COLO668 (cell line): ENCODE data around the gene KRTAP10-10.
A peak's percentile ranks its signal among the peaks of the same experiment; 100 is the strongest.
"Not testable (repeated sequence)": the region's sequence is repeated elsewhere in the genome, so short reads cannot be mapped to it uniquely, and the experiment has no call there.

ENCODE experiments used
- DNase-seq: peaks from one replicate; lab custom pipeline; 2025; ENCODE audit not compliant: unreplicated experiment; lab: John Stamatoyannopoulos, UW

Gene KRTAP10-10, protein sequence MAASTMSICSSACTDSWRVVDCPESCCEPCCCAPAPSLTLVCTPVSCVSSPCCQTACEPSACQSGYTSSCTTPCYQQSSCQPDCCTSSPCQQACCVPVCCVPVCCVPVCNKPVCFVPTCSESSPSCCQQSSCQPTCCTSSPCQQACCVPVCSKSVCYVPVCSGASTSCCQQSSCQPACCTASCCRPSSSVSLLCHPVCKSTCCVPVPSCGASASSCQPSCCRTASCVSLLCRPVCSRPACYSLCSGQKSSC

DNA sequence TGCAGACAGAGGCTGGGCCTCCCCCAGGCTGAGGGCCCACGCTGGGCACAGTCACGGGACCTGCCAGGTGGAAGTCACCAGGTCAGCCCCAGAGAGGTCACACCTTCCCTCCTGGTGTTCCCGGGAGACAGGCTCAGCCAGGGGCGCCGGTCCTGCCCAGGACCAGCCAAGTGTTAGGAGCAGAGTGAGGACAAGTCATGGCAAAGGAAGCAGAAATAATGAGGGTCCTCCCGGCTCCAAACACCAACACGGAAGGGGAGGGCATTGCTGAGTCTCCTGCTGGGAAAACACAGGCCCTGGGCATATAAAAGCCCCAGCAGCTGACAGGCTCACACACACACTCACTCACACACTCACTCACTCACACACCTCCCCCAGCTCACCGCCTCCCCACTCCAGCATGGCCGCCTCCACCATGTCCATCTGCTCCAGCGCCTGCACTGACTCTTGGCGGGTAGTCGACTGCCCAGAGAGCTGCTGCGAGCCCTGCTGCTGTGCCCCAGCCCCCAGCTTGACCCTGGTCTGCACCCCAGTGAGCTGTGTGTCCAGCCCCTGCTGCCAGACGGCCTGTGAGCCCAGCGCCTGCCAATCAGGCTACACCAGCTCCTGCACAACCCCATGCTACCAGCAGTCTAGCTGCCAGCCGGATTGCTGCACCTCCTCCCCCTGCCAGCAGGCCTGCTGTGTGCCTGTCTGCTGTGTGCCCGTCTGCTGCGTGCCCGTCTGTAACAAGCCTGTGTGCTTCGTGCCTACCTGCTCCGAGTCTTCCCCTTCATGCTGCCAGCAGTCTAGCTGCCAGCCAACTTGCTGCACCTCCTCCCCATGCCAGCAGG, at the start of gene KRTAP10-10:
KRTAP10-10 (plus strand) TSS at position 339 of the 833 bp plus-strand sequence; CDS start at position 401, 62 bp downstream.
- no peak for DNase-seq

DNA sequence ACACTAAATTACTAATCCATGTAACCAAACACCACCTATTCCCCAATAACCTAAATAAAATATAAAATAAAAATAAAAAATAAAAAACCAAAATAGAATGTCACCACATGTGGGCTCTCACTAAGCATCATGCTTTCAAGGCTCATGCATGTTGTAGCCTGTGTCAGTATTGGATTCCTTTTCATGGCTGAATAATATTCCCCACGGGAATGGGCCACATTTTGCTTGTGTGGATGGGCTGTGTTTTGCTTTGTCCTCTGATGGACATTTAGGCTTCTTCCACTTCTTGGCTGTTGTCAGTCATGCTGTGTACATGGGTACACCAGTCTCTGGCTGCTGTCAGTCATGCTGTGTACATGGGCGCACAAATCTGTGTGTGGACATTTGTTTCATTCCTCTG, 48.1 kb upstream of the KRTAP10-10 start:
- DNase-seq: no peak

DNA sequence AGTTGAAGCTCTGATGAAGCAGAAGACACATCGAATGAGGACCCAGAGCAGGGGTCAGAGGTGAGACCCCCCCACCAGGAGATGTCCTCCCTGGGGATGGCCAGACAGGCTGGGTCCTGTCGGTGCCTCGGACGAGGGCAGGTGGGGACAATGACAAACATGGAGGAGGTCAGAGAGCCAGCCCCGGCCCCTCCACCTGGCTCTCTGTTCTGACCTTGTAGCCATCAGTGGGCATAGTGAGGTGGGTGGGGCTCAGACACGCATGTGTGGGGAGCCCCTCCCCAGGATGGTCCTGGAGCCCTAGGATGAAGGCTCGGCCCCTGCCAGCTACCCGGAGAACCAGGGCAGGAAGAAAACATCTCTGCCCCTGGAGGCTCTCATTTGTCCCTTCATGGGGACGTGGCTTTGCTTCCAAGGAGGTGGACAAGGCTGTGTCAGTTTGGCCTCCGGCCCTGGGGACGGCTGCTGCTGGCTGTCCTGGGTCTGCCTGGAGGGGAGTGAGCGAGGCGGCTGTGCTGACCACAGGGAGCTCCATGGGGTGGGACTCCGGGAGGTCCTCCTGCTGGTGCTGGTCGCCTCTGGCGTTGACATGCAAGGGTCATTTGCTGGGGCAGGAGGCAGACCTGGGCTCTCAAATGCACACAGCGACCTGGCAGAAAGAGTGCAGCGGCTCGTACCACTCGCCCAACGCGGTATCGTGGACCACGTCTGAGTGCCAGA, 47.4 kb upstream of the KRTAP10-10 start:
- no peak for DNase-seq

DNA sequence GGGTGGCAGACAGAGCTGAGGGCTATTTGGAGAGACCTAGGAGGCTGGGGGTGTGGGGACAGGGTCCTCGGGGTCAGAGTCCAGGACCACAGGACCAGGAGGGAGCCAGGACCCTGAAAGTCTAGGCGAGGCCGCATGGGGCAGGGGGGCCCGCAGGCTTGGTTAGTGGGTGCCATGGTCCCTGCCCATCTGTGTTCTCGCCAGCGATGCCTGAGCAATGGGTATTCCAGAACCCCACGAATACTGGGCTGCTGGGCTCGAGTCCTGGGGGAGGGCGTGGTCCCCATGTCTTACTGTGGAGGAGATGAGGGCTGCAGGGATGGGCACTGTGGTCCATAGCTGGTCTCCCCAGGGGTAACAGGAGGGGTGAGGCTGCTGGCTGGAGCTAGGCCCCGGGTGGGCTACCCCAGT, 46.8 kb upstream of the KRTAP10-10 start:
- no peak for DNase-seq

DNA sequence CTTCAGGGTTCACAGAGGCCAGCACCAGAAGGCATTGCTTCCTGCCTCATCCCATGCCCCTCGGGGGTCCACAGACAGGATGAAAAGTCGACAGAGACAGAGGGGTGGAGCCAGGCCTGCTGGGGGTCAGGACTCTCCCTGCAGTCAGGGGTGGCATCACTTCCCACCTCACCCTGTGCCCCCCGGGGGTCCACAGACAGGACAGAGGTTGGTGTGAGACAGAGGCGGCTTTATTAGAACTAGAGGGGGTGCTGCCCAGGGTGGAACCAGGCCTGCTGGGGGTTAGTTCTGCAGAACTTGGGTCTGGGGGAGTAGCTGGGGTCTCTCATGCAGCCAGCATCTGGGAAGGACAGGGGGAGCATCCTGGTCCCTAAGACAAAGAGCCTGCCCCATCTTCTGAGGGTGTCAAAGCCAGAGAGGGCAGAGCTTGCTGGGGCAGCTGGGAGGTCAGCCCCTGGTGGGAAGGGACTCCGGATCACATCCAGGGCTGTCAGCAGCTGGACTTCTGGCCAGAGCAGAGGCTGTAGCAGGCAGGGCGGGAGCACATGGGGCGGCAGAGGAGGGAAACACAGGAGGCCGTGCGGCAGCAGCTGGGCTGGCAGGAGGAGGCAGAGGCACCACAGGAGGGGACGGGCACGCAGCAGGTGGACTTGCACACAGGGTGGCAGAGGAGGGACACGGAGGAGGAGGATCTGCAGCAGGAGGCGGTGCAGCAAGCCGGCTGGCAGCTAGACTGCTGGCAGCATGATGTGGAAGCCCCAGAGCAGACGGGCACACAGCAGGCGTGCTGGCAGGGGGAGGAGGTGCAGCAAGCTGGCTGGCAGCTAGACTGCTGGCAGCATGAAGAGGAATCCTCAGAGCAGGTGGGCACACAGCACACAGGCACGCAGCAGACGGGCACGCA, 46.0 kb upstream of the KRTAP10-10 start:
- not testable (repeated sequence) for DNase-seq

DNA sequence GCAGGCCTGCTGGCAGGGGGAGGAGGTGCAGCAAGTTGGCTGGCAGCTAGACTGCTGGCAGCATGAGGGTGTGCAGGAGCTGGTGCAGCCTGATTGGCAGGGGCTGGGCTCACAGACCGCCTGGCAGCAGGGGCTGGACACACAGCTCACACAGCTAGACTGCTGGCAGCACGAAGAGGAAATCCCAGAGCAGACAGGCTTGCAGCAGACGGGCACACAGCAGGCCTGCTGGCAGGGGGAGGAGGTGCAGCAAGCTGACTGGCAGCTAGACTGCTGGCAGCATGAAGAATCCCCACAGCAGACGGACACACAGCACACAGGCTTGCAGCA, 45.4 kb upstream of the KRTAP10-10 start:
- not testable (repeated sequence) for DNase-seq

DNA sequence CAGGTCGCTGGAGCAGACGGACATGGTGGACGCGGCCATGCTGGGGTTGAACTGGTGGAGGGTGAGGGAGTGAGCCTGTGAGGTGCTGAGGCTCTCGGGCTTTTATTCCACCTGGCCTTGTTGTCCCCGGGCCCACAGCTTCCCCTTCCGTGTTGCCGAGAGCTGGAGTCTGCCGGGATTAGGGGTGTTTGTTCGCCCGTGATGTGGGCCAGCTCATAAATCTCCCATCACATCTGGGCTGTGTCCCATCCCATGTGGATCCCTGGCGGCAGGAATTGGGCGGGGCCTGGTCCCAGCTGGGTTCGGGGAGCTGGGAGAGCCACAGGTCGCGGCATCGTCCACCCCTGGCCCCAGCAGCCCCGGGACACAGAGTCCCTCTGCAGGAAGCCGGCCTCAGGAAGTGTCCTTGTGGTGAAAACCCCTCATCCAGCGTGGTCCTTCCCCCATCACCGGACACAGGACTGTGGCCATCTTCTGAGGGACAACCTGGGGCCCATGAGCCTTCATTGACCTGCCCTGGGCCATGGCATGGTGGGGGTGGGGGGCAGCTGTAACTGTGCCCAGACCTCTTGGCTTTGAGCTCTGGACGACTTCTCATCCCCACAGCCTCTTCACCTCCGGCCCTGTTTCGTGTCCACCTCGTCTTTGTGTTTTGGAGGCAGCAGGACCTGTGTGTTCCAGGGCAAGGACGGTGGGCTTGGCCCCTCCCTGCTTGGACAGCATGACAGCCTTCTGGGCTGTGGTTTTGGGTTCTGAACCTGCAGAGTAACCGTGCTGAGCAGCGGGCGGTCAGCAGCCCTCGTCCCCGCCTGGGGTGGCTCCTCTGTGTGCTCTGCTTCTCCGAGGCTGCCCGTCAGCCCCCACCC, 44.5 kb upstream of the KRTAP10-10 start, which contains the start of gene KRTAP10-6:
KRTAP10-6 (minus strand) TSS at position 60 of the 866 bp plus-strand sequence; CDS start at position 39, 21 bp downstream.
- DNase-seq: no peak

DNA sequence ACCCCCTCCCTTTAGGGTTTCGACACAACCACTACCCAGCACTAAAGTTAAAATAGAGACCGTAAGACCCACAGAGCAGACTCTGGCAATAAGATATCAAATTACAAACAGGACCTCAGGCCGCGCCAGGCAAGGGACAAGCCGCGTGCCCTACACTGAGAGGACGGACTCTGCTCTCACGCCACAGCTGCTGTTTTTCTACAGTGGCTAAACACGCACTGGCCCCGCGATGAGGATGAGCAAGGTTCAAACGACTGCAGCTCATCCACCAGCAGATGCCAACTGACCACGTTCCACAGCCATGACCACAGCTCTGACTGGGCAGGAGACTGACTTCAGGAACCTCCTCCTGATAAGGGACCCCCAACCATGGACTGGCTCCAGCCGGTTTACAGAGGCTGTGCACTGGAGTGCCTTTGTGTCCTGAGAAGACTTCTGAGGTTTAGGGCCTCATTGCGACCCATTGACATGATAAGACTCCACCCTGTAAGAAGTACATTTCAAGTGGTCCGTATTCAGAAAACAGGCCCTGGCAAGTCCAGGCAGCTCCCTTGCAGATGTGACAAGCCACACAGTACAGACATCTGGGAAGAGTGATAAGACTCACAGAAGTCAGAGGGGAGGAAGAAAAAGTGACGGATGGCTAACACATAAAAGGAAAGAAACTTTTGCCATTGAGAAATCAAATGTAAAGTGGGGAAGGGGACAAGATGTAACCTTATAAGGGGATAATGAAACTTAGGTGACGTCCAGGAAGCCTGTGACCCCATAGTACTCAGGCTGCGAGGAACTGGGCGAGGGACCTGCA, 43.4 kb upstream of the KRTAP10-10 start:
- DNase-seq: peak; percentile 60

DNA sequence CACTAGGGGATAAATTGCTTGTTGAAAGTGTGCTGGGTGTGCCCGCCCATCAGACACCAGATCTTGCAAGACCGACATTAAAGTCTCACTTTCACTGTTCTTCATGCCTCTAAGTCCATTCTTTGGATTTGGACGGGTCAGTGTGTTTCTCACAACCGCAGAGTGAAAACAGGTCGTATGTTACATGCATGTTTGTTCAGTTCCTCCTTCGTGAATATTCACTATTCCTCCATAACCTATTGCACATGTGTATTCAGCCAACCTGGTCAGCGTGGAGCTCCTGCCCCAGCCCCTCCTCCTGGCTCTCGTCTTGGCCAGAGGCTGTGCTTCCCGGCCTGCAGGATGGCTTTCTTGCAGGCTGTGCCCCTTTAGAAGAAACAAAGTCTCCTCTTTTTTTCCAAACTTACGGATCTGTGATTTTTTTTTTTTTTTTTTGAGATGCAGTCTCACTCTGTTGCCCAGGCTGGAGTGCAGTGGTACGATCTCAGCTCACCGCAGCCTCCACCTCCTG, 42.7 kb upstream of the KRTAP10-10 start:
- DNase-seq: no peak

DNA sequence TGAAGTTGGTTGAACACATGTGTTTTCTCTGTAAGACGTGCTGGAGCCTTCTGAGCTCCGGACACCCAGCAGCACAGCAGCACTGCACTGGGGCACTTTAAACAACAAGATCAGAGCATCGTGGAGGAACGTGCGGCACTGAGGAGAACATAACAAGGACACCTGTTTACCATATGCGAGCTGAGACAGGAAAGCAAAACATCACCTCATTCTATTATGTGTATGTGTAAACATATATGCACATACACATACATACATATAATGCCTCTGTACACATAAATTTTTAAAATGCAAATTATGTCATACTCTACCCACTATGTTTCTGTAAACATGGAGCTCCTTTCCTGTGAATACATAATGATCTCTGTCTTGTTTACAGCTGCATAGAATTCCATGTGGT, 41.6 kb upstream of the KRTAP10-10 start:
- no peak for DNase-seq

DNA sequence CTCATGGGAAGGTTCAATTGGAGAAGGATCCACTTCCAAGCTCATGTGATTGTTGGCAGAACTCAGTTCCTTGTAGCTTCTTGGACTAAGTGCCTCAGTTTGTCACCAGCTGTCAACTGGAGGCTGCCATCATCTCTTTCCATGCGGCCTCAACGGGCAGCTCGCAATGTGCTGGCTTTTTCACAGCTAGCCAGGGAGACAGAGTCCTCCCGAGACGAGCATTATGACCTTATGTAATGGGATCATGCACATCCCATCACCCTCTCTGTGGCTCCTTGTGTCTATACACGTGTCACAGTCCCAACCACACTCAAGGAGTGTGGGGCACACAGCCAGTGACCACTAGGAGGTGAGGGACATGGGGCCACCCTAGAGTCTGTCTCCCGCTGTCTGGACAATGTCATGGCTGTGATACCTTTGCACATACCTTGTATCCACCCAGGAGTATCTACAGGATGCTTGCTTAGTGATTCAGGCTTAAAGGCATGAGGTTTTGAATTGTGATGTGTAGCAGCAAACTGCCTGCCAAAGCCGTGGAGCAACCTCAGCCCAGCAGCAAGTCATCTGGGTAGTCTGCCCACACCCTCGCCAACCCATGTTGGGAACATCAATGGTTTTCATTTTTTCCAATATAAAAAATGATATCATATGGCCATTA, 41.0 kb upstream of the KRTAP10-10 start:
- no peak for DNase-seq

DNA sequence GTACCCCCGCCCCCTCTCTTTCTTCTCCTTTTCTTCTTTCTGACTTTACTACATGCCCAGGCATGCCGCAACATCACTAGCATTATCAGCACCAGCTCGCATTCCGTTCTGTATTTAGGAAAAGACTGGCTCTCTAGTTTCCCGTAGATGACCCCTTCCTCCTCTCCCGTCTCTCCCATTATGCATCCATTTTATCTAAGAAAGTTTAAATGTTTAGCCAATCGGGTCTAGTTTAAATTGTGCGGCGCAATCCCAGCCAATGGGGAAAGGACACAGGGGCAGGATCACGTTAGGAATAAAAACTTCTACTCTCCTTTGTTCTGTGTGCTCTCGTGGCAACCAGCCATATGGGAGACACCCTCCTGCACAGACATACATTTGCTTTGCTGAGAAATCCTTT, 39.1 kb upstream of the KRTAP10-10 start:
- no peak for DNase-seq

DNA sequence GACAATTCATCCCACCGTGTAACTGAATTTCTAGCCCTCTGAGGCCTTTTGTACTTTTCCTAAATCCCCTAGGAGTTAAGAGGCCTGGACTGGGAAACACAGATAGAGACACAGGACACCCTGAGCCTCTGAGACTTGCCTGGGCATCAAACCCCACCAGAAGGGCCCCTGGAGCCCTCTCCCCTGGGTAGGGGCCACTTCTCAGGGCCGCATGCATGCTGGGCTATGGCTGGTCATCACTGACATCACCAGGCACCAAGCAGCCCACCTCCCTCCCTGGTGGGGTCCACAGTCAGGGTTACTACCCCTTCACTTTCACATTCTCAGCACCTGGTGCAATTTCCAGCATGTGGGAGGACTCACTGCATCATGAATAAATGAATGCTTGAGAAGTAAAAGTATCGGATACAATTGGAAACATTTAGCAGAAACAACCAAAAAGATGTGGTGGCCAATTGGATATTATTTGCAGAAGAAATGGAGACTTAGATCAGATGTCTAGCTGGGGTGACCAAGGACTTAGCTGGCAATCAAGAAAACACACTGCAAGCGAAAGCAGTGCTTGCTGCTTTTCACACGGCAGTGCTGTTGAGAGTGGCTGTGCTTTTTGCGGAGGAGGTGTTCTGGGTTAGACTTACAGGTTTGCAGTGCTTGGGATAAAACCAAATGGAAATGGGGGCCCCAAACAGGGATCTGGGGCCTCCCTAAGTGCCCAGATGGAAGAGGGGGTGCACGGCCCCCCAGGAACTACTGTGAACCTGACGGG, 37.7 kb upstream of the KRTAP10-10 start:
- DNase-seq: no peak

DNA sequence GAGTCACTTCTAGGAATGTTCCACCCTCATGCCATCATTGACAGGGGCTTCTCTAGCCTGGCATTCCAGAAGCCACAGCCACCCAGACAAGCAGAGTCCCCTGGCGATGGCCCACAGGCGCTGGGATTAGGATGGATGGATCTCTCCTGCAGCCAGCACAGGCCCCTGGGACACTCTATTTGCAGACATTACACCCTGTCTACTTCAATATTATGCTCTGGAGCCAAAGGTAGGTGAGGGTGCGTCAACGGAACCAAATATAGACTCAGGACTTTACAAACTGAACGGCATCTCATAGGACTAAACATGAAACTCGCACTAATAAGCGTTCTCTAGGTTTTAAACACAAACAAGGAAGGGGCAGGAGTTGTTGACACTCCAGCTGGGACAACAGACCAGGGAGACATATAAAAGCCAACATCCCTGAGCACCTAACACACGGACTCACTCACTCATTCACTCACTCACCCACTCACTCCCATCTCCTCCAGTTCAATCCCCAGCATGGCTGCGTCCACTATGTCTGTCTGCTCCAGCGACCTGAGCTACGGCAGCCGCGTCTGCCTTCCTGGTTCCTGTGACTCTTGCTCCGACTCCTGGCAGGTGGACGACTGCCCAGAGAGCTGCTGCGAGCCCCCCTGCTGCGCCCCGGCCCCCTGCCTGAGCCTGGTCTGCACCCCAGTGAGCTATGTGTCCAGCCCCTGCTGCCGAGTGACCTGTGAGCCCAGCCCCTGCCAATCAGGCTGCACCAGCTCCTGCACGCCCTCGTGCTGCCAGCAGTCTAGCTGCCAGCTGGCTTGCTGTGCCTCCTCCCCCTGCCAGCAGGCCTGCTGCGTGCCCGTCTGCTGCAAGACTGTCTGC, 36.8 kb upstream of the KRTAP10-10 start, which contains the start of gene KRTAP10-7:
KRTAP10-7 (plus strand) TSS at position 480 of the 861 bp plus-strand sequence; CDS start at position 505, 25 bp downstream.
- DNase-seq: not testable (repeated sequence)

DNA sequence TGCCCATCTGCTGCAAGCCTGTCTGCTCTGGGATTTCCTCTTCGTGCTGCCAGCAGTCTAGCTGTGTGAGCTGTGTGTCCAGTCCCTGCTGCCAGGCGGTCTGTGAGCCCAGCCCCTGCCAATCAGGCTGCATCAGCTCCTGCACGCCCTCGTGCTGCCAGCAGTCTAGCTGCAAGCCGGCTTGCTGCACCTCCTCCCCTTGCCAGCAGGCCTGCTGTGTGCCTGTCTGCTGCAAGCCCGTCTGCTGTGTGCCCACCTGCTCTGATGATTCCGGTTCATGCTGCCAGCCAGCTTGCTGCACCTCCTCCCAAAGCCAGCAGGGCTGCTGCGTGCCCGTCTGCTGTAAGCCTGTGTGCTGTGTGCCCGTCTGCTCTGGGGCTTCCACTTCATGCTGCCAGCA, 36.1 kb upstream of the KRTAP10-10 start:
- DNase-seq: not testable (repeated sequence)
